HG03159 (cell line): ENCODE data around the gene DMBX1.

Source experiments
- ATAC-seq: cut with Tn5 transposase; IDR thresholded peaks from one replicate; pipeline ENCODE4 v1.9.1; 2021; ENCODE audit warnings: mild to moderate bottlenecking, moderate library complexity; ENCODE audit not compliant: unreplicated experiment

The DMBX1 gene

DNA sequence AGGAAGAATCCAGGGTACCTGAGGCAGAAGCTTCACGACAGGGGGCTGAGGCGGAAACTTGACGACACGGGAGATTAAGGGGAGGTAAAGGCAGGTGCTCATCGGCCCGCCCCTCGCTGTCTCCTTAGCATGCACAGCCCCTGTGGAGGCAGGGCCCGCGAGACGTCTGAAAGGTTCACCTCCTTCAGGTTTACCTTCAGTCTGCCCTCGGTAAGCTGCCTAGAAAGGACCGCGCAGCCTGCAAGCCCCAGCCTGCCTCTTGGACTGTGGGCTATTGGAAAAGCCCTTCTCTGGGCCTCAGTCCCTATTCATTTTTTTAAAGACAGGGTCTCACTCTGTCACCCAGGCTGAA lies 33.3 kb downstream of the DMBX1 start:
- ATAC-seq = no peak

- no peak for ATAC-seq
Measured at GRCh38 chr1:46523496-46524353, 34.1 kb downstream of the DMBX1 start.

GRCh38 chr1:46524843-46525242 lies 35.2 kb downstream of the DMBX1 start:
- ATAC-seq = no peak

GRCh38 chr1:46525253-46525983 lies 35.8 kb downstream of the DMBX1 start:
- ATAC-seq = no peak

GRCh38 chr1:46526013-46526690 lies 36.5 kb downstream of the DMBX1 start:
- ATAC-seq = no peak

DNA sequence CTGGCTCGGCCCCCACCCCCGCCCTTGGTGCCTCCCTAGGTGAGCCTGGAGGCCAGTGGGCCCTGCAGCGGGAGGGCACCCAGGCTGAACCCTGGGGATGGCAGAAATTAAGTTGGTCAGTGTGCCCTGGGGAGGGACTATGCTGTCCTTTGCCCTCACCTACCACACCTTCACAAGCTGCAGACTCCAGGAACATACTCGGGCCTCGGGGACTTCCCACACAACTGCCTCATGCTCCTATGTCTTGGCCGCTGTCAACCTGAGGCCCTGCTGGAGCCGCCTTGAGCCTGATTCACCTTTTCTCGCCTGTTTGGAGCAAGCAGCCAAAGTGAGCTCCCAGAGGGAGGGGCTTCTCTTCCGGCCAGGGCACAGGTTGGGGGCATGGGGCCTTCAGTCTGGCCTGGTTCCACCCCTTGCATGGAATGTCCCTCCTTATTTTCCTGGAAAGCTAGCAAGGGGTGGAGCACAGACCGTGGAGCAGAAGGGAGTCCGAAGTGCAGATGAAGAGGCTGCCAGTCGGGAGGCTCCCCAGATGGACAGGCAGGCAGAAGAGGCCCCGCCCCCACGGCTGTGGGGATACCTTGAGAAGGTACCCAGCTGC lies 37.2 kb downstream of the DMBX1 start:
- ATAC-seq = no peak

GRCh38 chr1:46527474-46528296 lies 38.0 kb downstream of the DMBX1 start:
- ATAC-seq = no peak

GRCh38 chr1:46528297-46528955 lies 38.8 kb downstream of the DMBX1 start:
- ATAC-seq = no peak

DNA sequence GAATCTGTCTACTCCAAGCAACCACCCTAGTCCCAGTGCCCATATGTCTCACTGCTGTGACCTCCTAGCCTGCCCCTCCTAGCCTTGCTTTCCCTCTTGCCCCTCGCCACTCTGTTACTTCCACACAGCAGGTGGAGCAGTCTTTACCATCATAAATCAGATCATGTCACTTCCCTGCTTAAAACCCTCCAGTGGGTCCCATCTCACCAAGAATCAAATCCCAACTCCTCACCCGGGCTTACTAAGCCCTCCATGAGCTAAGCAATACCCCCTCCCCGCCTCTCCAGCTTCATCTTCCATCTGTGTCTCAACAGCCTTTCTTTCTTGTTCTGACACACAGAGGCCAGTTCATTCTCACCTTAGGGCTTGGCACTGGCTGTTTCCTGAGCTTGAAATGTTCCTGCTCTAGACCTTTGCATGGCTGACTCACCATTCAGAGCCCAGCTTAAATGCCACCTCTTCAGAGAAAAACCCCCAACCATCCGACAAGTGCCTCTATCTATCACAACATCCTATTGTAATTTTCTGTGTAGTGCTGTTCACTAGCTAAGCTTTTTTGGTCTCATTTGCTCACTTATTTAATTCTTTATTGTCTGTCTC lies 39.5 kb downstream of the DMBX1 start:
- ATAC-seq = no peak

- no peak for ATAC-seq
Measured at GRCh38 chr1:46530311-46530710, 40.7 kb downstream of the DMBX1 start.

GRCh38 chr1:46530791-46531409 lies 41.3 kb downstream of the DMBX1 start:
- no peak for ATAC-seq

DNA sequence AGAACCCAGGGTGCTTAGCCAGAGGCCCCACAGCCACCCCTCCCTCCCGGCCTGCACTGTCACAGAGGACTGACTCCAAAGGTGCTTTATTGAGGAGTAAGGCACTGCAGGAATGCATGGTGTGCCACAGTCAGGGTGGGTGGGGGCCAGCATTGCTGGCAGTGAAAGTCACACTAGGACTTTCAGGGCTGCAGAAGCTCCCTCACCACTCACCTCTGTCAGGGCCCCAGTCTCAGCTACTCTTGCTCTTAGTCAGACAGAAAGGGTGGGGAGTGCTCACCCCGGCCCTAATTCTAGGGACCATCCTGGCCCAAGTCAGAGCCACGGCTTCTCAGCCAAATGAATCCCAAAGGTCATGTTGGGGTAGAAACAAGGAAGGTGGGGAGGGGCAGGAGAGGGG lies 42.5 kb downstream of the DMBX1 start:
- no peak for ATAC-seq

GRCh38 chr1:46532498-46533178 lies 43.0 kb downstream of the DMBX1 start:
- no peak for ATAC-seq

- no peak for ATAC-seq
Measured at GRCh38 chr1:46533179-46533864, 43.7 kb downstream of the DMBX1 start.

DNA sequence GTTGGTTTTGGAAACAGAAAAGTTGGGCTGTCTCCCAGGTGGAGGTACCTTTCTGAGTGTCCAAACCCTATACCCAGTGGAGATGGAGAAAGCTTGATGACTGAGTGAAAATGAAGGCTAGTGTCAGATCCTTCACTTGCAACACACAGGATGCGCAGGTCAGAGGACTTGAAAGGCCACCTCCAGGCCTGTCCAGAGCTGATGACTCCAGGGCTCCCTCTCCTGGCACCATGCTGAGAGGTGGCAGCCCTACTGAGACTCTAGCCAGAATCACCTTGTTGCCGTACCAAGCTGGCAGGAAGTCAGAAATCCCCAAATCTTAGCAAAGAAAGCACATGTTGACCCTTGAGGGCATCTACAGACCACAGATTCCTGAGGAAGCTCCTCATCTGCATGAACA lies 45.4 kb downstream of the DMBX1 start:
- ATAC-seq = no peak

GRCh38 chr1:46536527-46536926 lies 46.9 kb downstream of the DMBX1 start:
- ATAC-seq = no peak

DNA sequence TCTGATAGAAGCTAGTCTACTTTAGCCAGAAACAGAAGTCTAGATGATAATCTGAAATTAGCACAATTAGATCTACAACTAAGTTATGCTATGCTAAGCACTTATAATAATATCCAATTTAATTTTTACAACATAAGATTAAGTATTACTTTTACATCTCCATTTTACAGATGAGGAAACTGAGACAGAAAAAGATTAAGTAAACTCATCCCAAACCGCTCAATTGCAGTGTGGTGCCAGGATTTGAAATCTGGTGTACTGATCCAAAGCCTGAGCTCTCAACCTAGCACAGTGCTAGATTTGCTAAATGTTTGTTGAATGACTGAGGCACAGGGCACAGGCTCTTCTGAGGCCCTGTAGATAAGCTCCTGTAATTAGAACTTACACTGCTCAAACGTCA lies 48.0 kb downstream of the DMBX1 start:
- ATAC-seq = no peak

DNA sequence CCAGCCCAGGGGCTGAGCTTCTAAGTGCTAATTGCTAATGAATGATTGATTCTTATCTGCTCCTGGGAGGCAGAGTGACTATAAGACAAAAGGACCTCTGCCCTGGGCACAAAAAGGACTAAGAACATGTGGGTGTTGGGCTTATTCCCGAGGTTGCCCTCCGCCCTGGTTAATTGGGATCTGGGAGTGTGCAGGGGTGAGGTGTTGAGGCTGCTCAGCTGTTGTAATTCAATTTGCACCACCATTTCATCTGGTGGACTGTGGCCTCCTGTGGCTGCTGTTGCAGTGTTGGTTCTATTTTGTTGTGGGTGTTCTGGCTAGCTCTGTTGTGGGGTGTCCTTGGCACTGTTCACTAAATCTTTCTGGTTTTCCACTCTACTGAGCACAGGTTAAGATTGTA lies 48.5 kb downstream of the DMBX1 start:
- no peak for ATAC-seq
